Measurements from ENCODE around the gene HM13.

DNA sequence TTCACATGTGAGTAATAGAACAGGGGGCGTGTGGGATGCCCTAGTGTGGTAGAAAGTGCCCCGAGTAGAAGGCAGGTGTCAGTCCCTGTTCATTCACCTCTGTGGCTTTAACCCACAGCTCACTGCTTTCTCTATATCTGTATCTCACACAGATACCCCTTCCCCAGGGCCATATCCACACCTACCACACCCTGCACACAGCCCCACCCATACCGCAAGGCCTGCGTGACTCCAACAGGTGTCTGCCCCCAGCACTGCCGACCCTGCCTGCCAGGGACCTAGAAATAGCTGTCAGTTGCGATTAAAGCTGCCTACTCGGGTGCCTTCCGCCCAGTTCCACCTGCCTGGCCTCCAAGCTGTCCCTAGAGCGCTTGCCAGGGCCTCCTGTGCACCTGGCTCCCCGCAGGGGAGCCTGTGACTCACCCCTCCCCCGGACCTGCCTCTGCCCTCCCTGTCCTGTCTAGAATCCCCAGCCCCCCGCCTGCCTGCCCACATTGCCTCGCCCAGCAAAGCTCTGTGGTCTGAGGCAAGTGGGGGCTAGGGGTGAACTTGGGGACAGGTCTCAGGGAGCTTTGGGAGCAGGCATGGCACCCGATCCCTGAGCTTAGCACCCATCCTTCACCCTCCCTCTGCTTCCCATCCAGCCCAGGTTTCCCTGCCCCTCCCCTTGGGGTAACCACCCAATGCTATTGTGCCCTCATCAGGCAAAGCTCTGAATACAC, 52.6 kb downstream of the HM13 start:
- TF ChIP-seq CTCF (IDR thresholded peaks at IDR 0.05) = no peak
- TF ChIP-seq, protein P1, sequence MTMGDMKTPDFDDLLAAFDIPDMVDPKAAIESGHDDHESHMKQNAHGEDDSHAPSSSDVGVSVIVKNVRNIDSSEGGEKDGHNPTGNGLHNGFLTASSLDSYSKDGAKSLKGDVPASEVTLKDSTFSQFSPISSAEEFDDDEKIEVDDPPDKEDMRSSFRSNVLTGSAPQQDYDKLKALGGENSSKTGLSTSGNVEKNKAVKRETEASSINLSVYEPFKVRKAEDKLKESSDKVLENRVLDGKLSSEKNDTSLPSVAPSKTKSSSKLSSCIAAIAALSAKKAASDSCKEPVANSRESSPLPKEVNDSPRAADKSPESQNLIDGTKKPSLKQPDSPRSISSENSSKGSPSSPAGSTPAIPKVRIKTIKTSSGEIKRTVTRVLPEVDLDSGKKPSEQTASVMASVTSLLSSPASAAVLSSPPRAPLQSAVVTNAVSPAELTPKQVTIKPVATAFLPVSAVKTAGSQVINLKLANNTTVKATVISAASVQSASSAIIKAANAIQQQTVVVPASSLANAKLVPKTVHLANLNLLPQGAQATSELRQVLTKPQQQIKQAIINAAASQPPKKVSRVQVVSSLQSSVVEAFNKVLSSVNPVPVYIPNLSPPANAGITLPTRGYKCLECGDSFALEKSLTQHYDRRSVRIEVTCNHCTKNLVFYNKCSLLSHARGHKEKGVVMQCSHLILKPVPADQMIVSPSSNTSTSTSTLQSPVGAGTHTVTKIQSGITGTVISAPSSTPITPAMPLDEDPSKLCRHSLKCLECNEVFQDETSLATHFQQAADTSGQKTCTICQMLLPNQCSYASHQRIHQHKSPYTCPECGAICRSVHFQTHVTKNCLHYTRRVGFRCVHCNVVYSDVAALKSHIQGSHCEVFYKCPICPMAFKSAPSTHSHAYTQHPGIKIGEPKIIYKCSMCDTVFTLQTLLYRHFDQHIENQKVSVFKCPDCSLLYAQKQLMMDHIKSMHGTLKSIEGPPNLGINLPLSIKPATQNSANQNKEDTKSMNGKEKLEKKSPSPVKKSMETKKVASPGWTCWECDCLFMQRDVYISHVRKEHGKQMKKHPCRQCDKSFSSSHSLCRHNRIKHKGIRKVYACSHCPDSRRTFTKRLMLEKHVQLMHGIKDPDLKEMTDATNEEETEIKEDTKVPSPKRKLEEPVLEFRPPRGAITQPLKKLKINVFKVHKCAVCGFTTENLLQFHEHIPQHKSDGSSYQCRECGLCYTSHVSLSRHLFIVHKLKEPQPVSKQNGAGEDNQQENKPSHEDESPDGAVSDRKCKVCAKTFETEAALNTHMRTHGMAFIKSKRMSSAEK (CRISPR knock-in tag; IDR thresholded peaks at IDR 0.05; ENCODE audit: borderline replicate concordance) = no peak

All from WTC11 (cell line).